HEK293 (cell line): Measurements from ENCODE around the gene PRXL2B.

Experiments used
- CTCF ChIA-PET: fragments of 350-600 bp; formaldehyde crosslinking; extraction: SDS; loops from one replicate; lab custom pipeline; 2021; ENCODE audit warnings: antibody characterized with exemption; lab: Yijun Ruan, JAX
- POLR2A ChIA-PET: fragments of 300-600 bp; formaldehyde crosslinking; extraction: SDS; loops from one replicate; lab custom pipeline; 2020; ENCODE audit warnings: antibody characterized with exemption, inconsistent platforms; lab: Yijun Ruan, JAX
- H3K27ac ChIP-seq: fragments of 200-500 bp; sonication (Bioruptor generic); 2 replicates; pipeline ENCODE4 v1.5.1; 2014; ENCODE audit warnings: low read depth, low read length, control low read depth, inconsistent platforms; ENCODE audit errors: extremely low read depth
- H3K36me3 ChIP-seq, 2 experiments: fragments of 200-500 bp in 1 of 2; sonication (Bioruptor generic) in 1 of 2; 1 replicate in 1 of 2; 2 replicates in 1 of 2; pipeline ENCODE4 v1.5.1; 2014 to 2017; ENCODE audit warnings: inconsistent platforms in 2 of 2, low read length in 2 of 2; ENCODE audit not compliant: control insufficient read depth in 2 of 2, insufficient read depth in 1 of 2
- H3K4me1 ChIP-seq: fragments of 200-500 bp; sonication (Bioruptor generic); 2 replicates; pipeline ENCODE4 v1.5.1; 2014; ENCODE audit warnings: mild to moderate bottlenecking, low read length, inconsistent platforms; ENCODE audit not compliant: control insufficient read depth, insufficient read depth
- H3K4me3 ChIP-seq: 2 replicates; pipeline ENCODE4 v1.5.1; 2011; ENCODE audit warnings: low read depth, mild to moderate bottlenecking, control low read depth, low read length, moderate library complexity
- H3K9me3 ChIP-seq: fragments of 200-500 bp; sonication (Bioruptor generic); 2 replicates; pipeline ENCODE4 v1.5.1; 2014; ENCODE audit warnings: low read depth, low read length, inconsistent platforms; ENCODE audit not compliant: control insufficient read depth, insufficient read depth
- OSR2 ChIP-seq: fragments of 450-650 bp; formaldehyde crosslinking; IDR thresholded peaks from 2 replicates; pipeline ENCODE4 v1.5.1; 2016; ENCODE audit warnings: missing biosample characterization, missing genetic modification characterization
- SETDB1 ChIP-seq: IDR thresholded peaks from one replicate; pipeline ENCODE4 v1.6.1; 2017; ENCODE audit warnings: mild to moderate bottlenecking, low read length, moderate library complexity, mixed read lengths; ENCODE audit not compliant: insufficient read length
- TRIM28 ChIP-seq: IDR thresholded peaks from 2 replicates; pipeline ENCODE4 v1.6.1; 2011; ENCODE audit warnings: low read length, control low read depth, borderline replicate concordance
- ZBTB10 ChIP-seq: fragments of 450-650 bp; formaldehyde crosslinking; IDR thresholded peaks from 2 replicates; pipeline ENCODE4 v1.5.1; 2016; ENCODE audit warnings: missing biosample characterization, missing genetic modification characterization
- ZNF155 ChIP-seq: fragments of 450-650 bp; formaldehyde crosslinking; IDR thresholded peaks from 2 replicates; pipeline ENCODE4 v1.5.1; 2016; ENCODE audit warnings: missing biosample characterization, missing genetic modification characterization
- ZNF157 ChIP-seq: fragments of 450-650 bp; formaldehyde crosslinking; IDR thresholded peaks from 2 replicates; pipeline ENCODE4 v1.5.1; 2016; ENCODE audit warnings: missing biosample characterization, missing genetic modification characterization
- ZNF221 ChIP-seq: fragments of 450-650 bp; formaldehyde crosslinking; IDR thresholded peaks from 2 replicates; pipeline ENCODE4 v1.5.1; 2017; ENCODE audit warnings: missing biosample characterization, missing genetic modification characterization, borderline replicate concordance
- ZNF223 ChIP-seq: fragments of 450-650 bp; formaldehyde crosslinking; IDR thresholded peaks from 2 replicates; pipeline ENCODE4 v1.5.1; 2016; ENCODE audit warnings: missing biosample characterization, missing genetic modification characterization
- ZNF248 ChIP-seq: fragments of 450-650 bp; formaldehyde crosslinking; IDR thresholded peaks from 2 replicates; pipeline ENCODE4 v1.5.1; 2017; ENCODE audit warnings: missing biosample characterization, missing genetic modification characterization
- ZNF280C ChIP-seq: fragments of 450-650 bp; formaldehyde crosslinking; IDR thresholded peaks from 2 replicates; pipeline ENCODE4 v1.5.1; 2016; ENCODE audit warnings: missing biosample characterization, missing genetic modification characterization
- ZNF341 ChIP-seq: fragments of 450-650 bp; formaldehyde crosslinking; IDR thresholded peaks from 2 replicates; pipeline ENCODE4; 2016; ENCODE audit warnings: low read depth, missing biosample characterization, missing genetic modification characterization
- ZNF394 ChIP-seq: fragments of 450-650 bp; formaldehyde crosslinking; IDR thresholded peaks from 2 replicates; pipeline ENCODE4 v1.5.1; 2016; ENCODE audit warnings: missing biosample characterization, missing genetic modification characterization, mild to moderate bottlenecking, moderate library complexity, borderline replicate concordance
- ZNF555 ChIP-seq: fragments of 450-650 bp; formaldehyde crosslinking; conservative IDR thresholded peaks from 2 replicates; pipeline ENCODE4 v1.5.1; 2017; ENCODE audit warnings: missing biosample characterization, mild to moderate bottlenecking, missing genetic modification characterization, inconsistent platforms

The PRXL2B gene

GRCh38 chr1:2633936-2634491 is 47.4 kb downstream of the PRXL2B start:
- POLR2A ChIA-PET, result no interaction called here
- H3K27ac ChIP-seq, result no peak overlapping the region
- H3K36me3 ChIP-seq, result no peaks in the 10 kb centered on the region
- no peaks in the 10 kb centered on the region for H3K4me1 ChIP-seq
- TF ChIP-seq ZNF223 (tag by site-specific recombination) (no peak), ZNF280C (no peak), ZNF221 (tag by site-specific recombination) (no peak)
- TF ChIP-seq, all 188 proteins: peak for 0
- no peaks in the 10 kb centered on the region for H3K9me3 ChIP-seq
- no peak overlapping the region for H3K4me3 ChIP-seq
- CTCF ChIA-PET, result no interaction called here

- Histone ChIP-seq H3K27ac (no peak overlapping the region), H3K4me1 (no peaks in the 10 kb centered on the region), H3K4me3 (no peak overlapping the region), H3K36me3 (no peaks in the 10 kb centered on the region), H3K9me3 (no peaks in the 10 kb centered on the region)
- ChIA-PET CTCF (no interaction called here), POLR2A (no interaction called here)
- no peak for TF ChIP-seq ZNF555 (tag by site-specific recombination)
- peak; percentile 38; the same call in 1 of the 2 replicates for TF ChIP-seq ZBTB10 (tag by site-specific recombination)
These were observed 48.9 kb downstream of the PRXL2B start for GRCh38 chr1:2635361-2636010.

GRCh38 chr1:2636733-2637132 is 50.2 kb downstream of the PRXL2B start:
- H3K27ac ChIP-seq, result no peak overlapping the region
- H3K36me3 ChIP-seq, result no peaks in the 10 kb centered on the region
- H3K4me1 ChIP-seq, result no peaks in the 10 kb centered on the region
- POLR2A ChIA-PET, result no interaction called here
- TF ChIP-seq ZNF157 (tag by site-specific recombination), result no peak
- TF ChIP-seq TRIM28, result peak; percentile 87; the same call in 1 of the 2 replicates
- no peak for TF ChIP-seq ZNF248 (tag by site-specific recombination)
- no peak for TF ChIP-seq ZNF394 (tag by site-specific recombination)
- TF ChIP-seq ZNF341, result no peak
- TF ChIP-seq ZNF155 (tag by site-specific recombination), result no peak
- no peak for TF ChIP-seq OSR2 (tag by site-specific recombination)
- TF ChIP-seq SETDB1, result peak; percentile 92
- H3K4me3 ChIP-seq, result no peak overlapping the region
- CTCF ChIA-PET, result no interaction called here
- no peaks in the 10 kb centered on the region for H3K9me3 ChIP-seq
